Measurements from ENCODE around the gene SUN3. TPM values are rescaled to one million over a fixed set of nuclear protein-coding genes. Genes with fewer than 3 reads are reported as not detected.

Gene SUN3
- polyA plus RNA-seq, 1 donor from 2014 or later: not detected

DNA sequence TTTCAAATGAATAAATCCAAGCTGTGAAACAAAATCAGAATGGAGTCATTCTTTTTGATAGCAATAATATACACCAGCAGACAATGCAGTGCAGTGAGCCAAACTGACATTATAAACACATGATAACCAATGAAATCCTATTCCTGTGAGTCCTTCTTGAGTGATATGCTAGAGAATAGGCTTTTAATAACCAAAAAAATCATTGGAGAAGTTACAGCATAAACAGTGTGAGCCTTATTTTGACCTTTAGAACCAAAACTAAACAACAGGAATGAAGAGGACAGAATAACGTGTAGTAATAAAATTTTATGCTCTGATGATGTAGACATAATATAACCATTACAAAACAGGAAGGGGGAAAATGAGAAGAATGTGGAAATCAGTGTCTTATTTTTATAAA, 58.1 kb downstream of the SUN3 start:
- no peaks in the 10 kb centered on the region for H3K27me3 ChIP-seq (ENCODE audit: insufficient read depth, low read depth, low read length)
- H4K20me1 ChIP-seq (ENCODE audit: insufficient read depth): no peaks in the 10 kb centered on the region
- no peaks in the 10 kb centered on the region for H3F3A ChIP-seq (ENCODE audit: insufficient read depth, low read length, poor library complexity, severe bottlenecking)
- peaks cover 3% of the 10 kb centered on the region for H3K36me3 ChIP-seq (ENCODE audit: insufficient read depth, low read length)
- no peak overlapping the region for H3K4me2 ChIP-seq (ENCODE audit: low read length)
- H2AFZ ChIP-seq (ENCODE audit: low read depth, low read length): no peak overlapping the region
- H3K9me2 ChIP-seq (ENCODE audit: insufficient read depth, low read length): no peaks in the 10 kb centered on the region
- H3K79me2 ChIP-seq (replicated peaks; ENCODE audit: insufficient read depth, low read length): no peaks in the 10 kb centered on the region
- H3K27ac ChIP-seq (ENCODE audit: low read length): no peak overlapping the region
- H3K4me3 ChIP-seq (ENCODE audit: low read length): no peak overlapping the region
- H3K9ac ChIP-seq (ENCODE audit: low read length): no peak overlapping the region
- H3K9me3 ChIP-seq (ENCODE audit: low read length): no peaks in the 10 kb centered on the region
- TF ChIP-seq, protein P1, sequence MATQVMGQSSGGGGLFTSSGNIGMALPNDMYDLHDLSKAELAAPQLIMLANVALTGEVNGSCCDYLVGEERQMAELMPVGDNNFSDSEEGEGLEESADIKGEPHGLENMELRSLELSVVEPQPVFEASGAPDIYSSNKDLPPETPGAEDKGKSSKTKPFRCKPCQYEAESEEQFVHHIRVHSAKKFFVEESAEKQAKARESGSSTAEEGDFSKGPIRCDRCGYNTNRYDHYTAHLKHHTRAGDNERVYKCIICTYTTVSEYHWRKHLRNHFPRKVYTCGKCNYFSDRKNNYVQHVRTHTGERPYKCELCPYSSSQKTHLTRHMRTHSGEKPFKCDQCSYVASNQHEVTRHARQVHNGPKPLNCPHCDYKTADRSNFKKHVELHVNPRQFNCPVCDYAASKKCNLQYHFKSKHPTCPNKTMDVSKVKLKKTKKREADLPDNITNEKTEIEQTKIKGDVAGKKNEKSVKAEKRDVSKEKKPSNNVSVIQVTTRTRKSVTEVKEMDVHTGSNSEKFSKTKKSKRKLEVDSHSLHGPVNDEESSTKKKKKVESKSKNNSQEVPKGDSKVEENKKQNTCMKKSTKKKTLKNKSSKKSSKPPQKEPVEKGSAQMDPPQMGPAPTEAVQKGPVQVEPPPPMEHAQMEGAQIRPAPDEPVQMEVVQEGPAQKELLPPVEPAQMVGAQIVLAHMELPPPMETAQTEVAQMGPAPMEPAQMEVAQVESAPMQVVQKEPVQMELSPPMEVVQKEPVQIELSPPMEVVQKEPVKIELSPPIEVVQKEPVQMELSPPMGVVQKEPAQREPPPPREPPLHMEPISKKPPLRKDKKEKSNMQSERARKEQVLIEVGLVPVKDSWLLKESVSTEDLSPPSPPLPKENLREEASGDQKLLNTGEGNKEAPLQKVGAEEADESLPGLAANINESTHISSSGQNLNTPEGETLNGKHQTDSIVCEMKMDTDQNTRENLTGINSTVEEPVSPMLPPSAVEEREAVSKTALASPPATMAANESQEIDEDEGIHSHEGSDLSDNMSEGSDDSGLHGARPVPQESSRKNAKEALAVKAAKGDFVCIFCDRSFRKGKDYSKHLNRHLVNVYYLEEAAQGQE (IDR thresholded peaks at IDR 0.05; ENCODE audit: borderline replicate concordance): no peak
- no peak for TF ChIP-seq EP300 (conservative IDR thresholded peaks at IDR 0.05; ENCODE audit: poor library complexity, severe bottlenecking)
- TF ChIP-seq, protein P2, sequence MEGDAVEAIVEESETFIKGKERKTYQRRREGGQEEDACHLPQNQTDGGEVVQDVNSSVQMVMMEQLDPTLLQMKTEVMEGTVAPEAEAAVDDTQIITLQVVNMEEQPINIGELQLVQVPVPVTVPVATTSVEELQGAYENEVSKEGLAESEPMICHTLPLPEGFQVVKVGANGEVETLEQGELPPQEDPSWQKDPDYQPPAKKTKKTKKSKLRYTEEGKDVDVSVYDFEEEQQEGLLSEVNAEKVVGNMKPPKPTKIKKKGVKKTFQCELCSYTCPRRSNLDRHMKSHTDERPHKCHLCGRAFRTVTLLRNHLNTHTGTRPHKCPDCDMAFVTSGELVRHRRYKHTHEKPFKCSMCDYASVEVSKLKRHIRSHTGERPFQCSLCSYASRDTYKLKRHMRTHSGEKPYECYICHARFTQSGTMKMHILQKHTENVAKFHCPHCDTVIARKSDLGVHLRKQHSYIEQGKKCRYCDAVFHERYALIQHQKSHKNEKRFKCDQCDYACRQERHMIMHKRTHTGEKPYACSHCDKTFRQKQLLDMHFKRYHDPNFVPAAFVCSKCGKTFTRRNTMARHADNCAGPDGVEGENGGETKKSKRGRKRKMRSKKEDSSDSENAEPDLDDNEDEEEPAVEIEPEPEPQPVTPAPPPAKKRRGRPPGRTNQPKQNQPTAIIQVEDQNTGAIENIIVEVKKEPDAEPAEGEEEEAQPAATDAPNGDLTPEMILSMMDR (IDR thresholded peaks at IDR 0.05; ENCODE audit: poor library complexity, severe bottlenecking): no peak
- TF ChIP-seq MXI1 (conservative IDR thresholded peaks at IDR 0.05; ENCODE audit: poor library complexity, severe bottlenecking): no peak
- TF ChIP-seq TAF1 (IDR thresholded peaks at IDR 0.05; ENCODE audit: low read depth): no peak
- no peak for TF ChIP-seq RAD21 (conservative IDR thresholded peaks at IDR 0.05)
- no peak for TF ChIP-seq SMC3 (conservative IDR thresholded peaks at IDR 0.05; ENCODE audit: poor library complexity)
- no peak for TF ChIP-seq POLR2AphosphoS5 (IDR thresholded peaks at IDR 0.05)
- TF ChIP-seq EZH2 (IDR thresholded peaks at IDR 0.05; ENCODE audit: borderline replicate concordance, insufficient read depth, low read length, poor library complexity, severe bottlenecking): no peak

DNA sequence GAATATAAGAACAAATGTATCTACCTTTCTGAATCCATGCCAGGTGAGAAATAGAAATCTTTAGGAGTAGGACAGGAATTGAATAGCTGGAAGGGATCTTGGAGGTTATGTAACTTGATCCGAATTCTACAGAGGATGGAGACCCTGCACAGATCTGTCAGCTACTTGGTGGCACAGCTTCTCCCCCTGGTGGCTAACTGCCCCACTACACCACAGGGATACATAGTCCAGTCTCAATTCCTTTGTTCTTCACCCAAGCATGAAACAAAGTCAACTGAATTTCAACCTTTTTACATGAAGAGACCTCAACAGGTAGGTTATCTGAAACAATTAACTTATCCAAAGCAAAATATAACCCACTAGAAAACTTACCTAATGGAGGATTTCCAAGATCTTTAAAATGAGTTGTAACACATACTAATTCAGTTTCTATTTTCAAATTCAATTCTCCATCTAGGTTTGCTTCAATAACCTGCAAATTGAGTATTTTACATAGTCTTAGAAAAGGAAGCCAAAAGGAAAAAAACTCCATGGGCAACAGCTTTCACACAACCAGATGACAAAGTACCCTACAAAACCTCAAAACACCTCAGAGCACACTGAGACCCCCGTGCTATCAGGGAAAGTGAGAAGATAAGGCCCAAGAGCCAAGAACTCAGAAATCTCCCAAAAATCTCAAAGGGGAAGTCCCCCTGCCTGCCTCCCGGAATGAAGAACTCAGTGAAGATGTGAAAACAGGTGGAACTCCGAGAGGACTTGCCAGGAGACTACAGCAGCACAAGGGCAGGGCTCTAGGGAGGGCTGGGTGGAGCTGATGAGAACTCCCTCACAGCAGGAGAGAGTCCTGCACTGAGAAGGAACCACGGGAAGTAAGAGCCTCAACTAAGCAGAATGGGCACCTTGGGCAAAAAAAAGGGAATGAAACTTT, 59.8 kb downstream of the SUN3 start:
- H3K4me2 ChIP-seq (ENCODE audit: low read length): no peak overlapping the region
- H3K27ac ChIP-seq (ENCODE audit: low read length): no peak overlapping the region
- no peak overlapping the region for H3K4me3 ChIP-seq (ENCODE audit: low read length)
- H3K36me3 ChIP-seq (ENCODE audit: insufficient read depth, low read length): peaks cover 9% of the 10 kb centered on the region
- no peaks in the 10 kb centered on the region for H3K9me3 ChIP-seq (ENCODE audit: low read length)
- no peaks in the 10 kb centered on the region for H3F3A ChIP-seq (ENCODE audit: insufficient read depth, low read length, poor library complexity, severe bottlenecking)
- no peak overlapping the region for H2AFZ ChIP-seq (ENCODE audit: low read depth, low read length)
- no peaks in the 10 kb centered on the region for H3K79me2 ChIP-seq (replicated peaks; ENCODE audit: insufficient read depth, low read length)
- no peaks in the 10 kb centered on the region for H3K27me3 ChIP-seq (ENCODE audit: insufficient read depth, low read depth, low read length)
- H4K20me1 ChIP-seq (ENCODE audit: insufficient read depth): no peaks in the 10 kb centered on the region
- TF ChIP-seq SMC3 (conservative IDR thresholded peaks at IDR 0.05; ENCODE audit: poor library complexity): peak; percentile 73
- TF ChIP-seq, protein P1 (IDR thresholded peaks at IDR 0.05; ENCODE audit: borderline replicate concordance): no peak
- TF ChIP-seq, protein P2 (IDR thresholded peaks at IDR 0.05; ENCODE audit: poor library complexity, severe bottlenecking): peak; percentile 72
- peak; percentile 58 for TF ChIP-seq RAD21 (conservative IDR thresholded peaks at IDR 0.05)
- no peak for TF ChIP-seq MXI1 (conservative IDR thresholded peaks at IDR 0.05; ENCODE audit: poor library complexity, severe bottlenecking)
- no peaks in the 10 kb centered on the region for H3K9me2 ChIP-seq (ENCODE audit: insufficient read depth, low read length)
- no peak overlapping the region for H3K9ac ChIP-seq (ENCODE audit: low read length)
